GM12878 (cell line): Measurements from ENCODE around the gene BTG2. TPM values are rescaled to one million over a fixed set of nuclear protein-coding genes. Genes with fewer than 3 reads are reported as not detected.

Source experiments
- ASH2L ChIP-seq: fragments of 300-600, 200-600 bp; sonication (generic); IDR thresholded peaks from 2 replicates; pipeline ENCODE4 v1.6.1; 2017; ENCODE audit warnings: low read depth, mild to moderate bottlenecking, borderline replicate concordance
- CBX3 ChIP-seq: fragments of 200-600 bp; sonication (generic); IDR thresholded peaks from 2 replicates; pipeline ENCODE4 v1.6.1; 2016; ENCODE audit warnings: low read depth, borderline replicate concordance
- HCFC1 ChIP-seq: fragments of 150-350 bp; IDR thresholded peaks from 2 replicates; pipeline ENCODE4 v1.6.1; 2014; ENCODE audit warnings: low read length
- IRF5 ChIP-seq: fragments of 450-650 bp; IDR thresholded peaks from 2 replicates; pipeline ENCODE4 v1.6.1; 2017; ENCODE audit warnings: borderline replicate concordance
- MEF2B ChIP-seq: fragments of 450-650 bp; IDR thresholded peaks from 2 replicates; pipeline ENCODE4 v1.6.1; 2018; ENCODE audit warnings: mild to moderate bottlenecking, moderate library complexity; ENCODE audit not compliant: partially characterized antibody, poor library complexity, severe bottlenecking
- MYB ChIP-seq: fragments of 150-350 bp; IDR thresholded peaks from 2 replicates; pipeline ENCODE4 v1.6.1; 2014; ENCODE audit warnings: mild to moderate bottlenecking, low read depth, low read length, borderline replicate concordance
- NFYA ChIP-seq: IDR thresholded peaks from 2 replicates; pipeline ENCODE4 v1.6.1; 2011; ENCODE audit warnings: low read depth, mild to moderate bottlenecking, low read length, improper control_type of control experiment, borderline replicate concordance
- NR2F1 ChIP-seq: fragments of 450-650 bp; conservative IDR thresholded peaks from 2 replicates; pipeline ENCODE4 v1.6.1; 2017; ENCODE audit warnings: mild to moderate bottlenecking
- PAX8 ChIP-seq: fragments of 450-650 bp; IDR thresholded peaks from 2 replicates; pipeline ENCODE4 v1.6.1; 2017; ENCODE audit warnings: mild to moderate bottlenecking, moderate library complexity
- POLR2AphosphoS2 ChIP-seq: IDR thresholded peaks from 2 replicates; pipeline ENCODE4 v1.6.1; 2011; ENCODE audit warnings: low read depth, mild to moderate bottlenecking, low read length, improper control_type of control experiment, moderate library complexity
- PRDM15 ChIP-seq: fragments of 450-650 bp; formaldehyde crosslinking; IDR thresholded peaks from 2 replicates; pipeline ENCODE4 v1.4.0; 2020; ENCODE audit warnings: mild to moderate bottlenecking, moderate library complexity
- SPI1 ChIP-seq: IDR thresholded peaks from 2 replicates; pipeline ENCODE4 v1.6.1; 2011; ENCODE audit warnings: low read depth, mild to moderate bottlenecking, low read length, moderate library complexity, borderline replicate concordance; ENCODE audit not compliant: insufficient read depth
- TCF7 ChIP-seq: IDR thresholded peaks from 2 replicates; pipeline ENCODE4 v1.6.1; 2014; ENCODE audit warnings: antibody characterized with exemption, borderline replicate concordance
- ZBTB40 ChIP-seq: fragments of 450-650 bp; IDR thresholded peaks from 2 replicates; pipeline ENCODE4 v1.6.1; 2016; ENCODE audit warnings: mild to moderate bottlenecking, moderate library complexity, borderline replicate concordance
- ZNF274 ChIP-seq: IDR thresholded peaks from one replicate; pipeline ENCODE4 v1.8.0; 2011; ENCODE audit not compliant: insufficient read length, insufficient read depth
- ZNF384 ChIP-seq: IDR thresholded peaks from 2 replicates; pipeline ENCODE4 v1.6.1; 2012; ENCODE audit warnings: low read depth, mild to moderate bottlenecking, low read length, improper control_type of control experiment, borderline replicate concordance
- ZSCAN29 ChIP-seq: fragments of 450-650 bp; IDR thresholded peaks from 2 replicates; pipeline ENCODE4 v1.6.1; 2017; ENCODE audit warnings: mild to moderate bottlenecking, moderate library complexity
- polyA plus RNA-seq, 11 experiments: library from polyadenylated mRNA; depleted of rRNA in 4 of 11; unstranded in 6 of 11; stranded (reverse) in 5 of 11; fragments of >200 nt; fragmentation: Nextera tagmentation in 4 of 11; fragmentation: Illumina TruSeq in 1 of 11; extraction: Ambion mirVana in 4 of 11; extraction: Trizol in 1 of 11; gene quantifications; 1 replicate in 1 of 11; 2 replicates in 10 of 11; pipeline versions ENCODE4 v1.2.1 to v1.2.3, GENCODE V29; 2011 to 2016; ENCODE audit warnings: inconsistent platforms in 2 of 11, missing spikeins in 2 of 11, low read depth in 1 of 11
- total RNA-seq, 4 experiments: library from RNA; depleted of rRNA in 3 of 4; stranded (reverse); fragments of >200 nt in 3 of 4; fragmentation: Illumina TruSeq in 1 of 4; extraction: Trizol in 1 of 4; gene quantifications; 2 replicates each; pipeline versions ENCODE4 v1.2.1 to v1.2.3, GENCODE V29; 2013 to 2021
- TF ChIP-seq, protein P1 (sequence below): IDR thresholded peaks from 2 replicates; pipeline ENCODE4 v1.6.1; 2012; ENCODE audit warnings: low read length, inconsistent platforms

Gene BTG2
- total and polyA plus RNA-seq, 10 of the 15 experiments (the other 5 are each of a cell fraction or from before 2014, with no cell fraction given), result 23.3 to 160 (median 98.1) TPM

DNA sequence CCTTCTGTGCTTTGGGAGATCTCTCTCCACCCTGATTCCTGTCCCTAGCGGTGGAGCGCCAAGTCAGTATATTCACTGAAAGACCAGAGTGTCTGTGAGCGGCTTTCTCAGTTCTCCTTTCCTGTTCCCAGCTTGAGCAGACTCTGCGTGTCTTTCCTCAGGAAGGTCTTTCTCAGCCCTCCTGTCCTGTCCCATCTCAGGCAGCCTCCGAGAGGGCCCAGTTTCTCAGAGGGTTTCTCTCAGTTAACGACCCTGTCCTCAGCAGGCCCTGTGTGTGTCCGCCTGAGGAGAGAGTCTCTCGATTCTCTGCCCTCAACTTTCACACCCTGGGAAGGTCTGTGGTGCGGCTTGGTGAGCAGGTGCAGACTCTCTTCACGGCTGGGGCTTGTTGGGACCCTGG is 41.8 kb upstream of the BTG2 start (continued):
- TF ChIP-seq PRDM15 (CRISPR knock-in tag), result no peak
- TF ChIP-seq TCF7, result no peak
- TF ChIP-seq ZSCAN29, result no peak
- TF ChIP-seq IRF5, result no peak
- no peak for TF ChIP-seq NFYA
- TF ChIP-seq NR2F1, result no peak
- TF ChIP-seq HCFC1, result no peak
- TF ChIP-seq SPI1, result peak; percentile 86
- no peak for TF ChIP-seq CBX3
- TF ChIP-seq ASH2L, result no peak
- no peak for TF ChIP-seq POLR2AphosphoS2
- no peak for TF ChIP-seq ZNF384
- no peak for TF ChIP-seq ZBTB40
- peak; percentile 22 for TF ChIP-seq MEF2B
- no peak for TF ChIP-seq PAX8
- no peak for TF ChIP-seq ZNF274
- TF ChIP-seq, protein P1, sequence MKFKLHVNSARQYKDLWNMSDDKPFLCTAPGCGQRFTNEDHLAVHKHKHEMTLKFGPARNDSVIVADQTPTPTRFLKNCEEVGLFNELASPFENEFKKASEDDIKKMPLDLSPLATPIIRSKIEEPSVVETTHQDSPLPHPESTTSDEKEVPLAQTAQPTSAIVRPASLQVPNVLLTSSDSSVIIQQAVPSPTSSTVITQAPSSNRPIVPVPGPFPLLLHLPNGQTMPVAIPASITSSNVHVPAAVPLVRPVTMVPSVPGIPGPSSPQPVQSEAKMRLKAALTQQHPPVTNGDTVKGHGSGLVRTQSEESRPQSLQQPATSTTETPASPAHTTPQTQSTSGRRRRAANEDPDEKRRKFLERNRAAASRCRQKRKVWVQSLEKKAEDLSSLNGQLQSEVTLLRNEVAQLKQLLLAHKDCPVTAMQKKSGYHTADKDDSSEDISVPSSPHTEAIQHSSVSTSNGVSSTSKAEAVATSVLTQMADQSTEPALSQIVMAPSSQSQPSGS, result no peak
- no peak for TF ChIP-seq MYB
